PFSK-1 (cell line): ENCODE results near the gene KIF4A.

Source experiments
- POLR2AphosphoS5 ChIP-seq: IDR thresholded peaks from 2 replicates; pipeline ENCODE4 v1.6.1; 2012; ENCODE audit warnings: low read depth, mild to moderate bottlenecking, control low read depth, low read length, moderate library complexity
- SIN3A ChIP-seq: IDR thresholded peaks from 2 replicates; pipeline ENCODE4 v1.6.1; 2012; ENCODE audit warnings: mild to moderate bottlenecking, low read length, moderate library complexity, borderline replicate concordance; ENCODE audit not compliant: insufficient read depth
- TAF1 ChIP-seq: IDR thresholded peaks from 2 replicates; pipeline ENCODE4 v1.6.1; 2012; ENCODE audit warnings: low read length, control low read depth, borderline replicate concordance; ENCODE audit not compliant: insufficient read depth
- TF ChIP-seq, protein P1 (sequence below), 2 experiments: IDR thresholded peaks; 2 replicates each; pipeline versions ENCODE4 v1.6.1 to v1.8.0; 2011 to 2012; ENCODE audit warnings: low read depth in 2 of 2, low read length in 2 of 2, control low read depth in 1 of 2, inconsistent platforms in 1 of 2, mild to moderate bottlenecking in 1 of 2, moderate library complexity in 1 of 2; ENCODE audit not compliant: insufficient read depth in 1 of 2

DNA sequence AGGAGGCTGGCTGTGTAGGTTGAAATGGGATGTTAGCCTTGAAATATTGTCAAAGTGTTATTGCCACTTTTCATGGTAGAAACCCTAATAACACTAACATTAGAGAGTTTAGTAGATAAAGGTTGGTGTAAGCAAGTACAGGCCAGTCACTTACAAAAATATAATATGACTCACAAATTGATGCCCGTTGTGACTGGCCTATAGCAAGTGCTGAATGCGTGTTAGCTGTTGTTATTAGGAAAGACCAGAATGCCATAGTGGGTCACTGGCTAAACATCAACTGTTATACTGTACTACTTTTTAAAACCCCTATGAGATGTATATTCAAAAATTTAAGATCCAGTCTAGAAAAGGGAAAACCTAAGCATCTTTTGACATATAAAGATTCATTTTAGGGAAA lies 112.8 kb downstream of the KIF4A start:
- TF ChIP-seq, protein P1, sequence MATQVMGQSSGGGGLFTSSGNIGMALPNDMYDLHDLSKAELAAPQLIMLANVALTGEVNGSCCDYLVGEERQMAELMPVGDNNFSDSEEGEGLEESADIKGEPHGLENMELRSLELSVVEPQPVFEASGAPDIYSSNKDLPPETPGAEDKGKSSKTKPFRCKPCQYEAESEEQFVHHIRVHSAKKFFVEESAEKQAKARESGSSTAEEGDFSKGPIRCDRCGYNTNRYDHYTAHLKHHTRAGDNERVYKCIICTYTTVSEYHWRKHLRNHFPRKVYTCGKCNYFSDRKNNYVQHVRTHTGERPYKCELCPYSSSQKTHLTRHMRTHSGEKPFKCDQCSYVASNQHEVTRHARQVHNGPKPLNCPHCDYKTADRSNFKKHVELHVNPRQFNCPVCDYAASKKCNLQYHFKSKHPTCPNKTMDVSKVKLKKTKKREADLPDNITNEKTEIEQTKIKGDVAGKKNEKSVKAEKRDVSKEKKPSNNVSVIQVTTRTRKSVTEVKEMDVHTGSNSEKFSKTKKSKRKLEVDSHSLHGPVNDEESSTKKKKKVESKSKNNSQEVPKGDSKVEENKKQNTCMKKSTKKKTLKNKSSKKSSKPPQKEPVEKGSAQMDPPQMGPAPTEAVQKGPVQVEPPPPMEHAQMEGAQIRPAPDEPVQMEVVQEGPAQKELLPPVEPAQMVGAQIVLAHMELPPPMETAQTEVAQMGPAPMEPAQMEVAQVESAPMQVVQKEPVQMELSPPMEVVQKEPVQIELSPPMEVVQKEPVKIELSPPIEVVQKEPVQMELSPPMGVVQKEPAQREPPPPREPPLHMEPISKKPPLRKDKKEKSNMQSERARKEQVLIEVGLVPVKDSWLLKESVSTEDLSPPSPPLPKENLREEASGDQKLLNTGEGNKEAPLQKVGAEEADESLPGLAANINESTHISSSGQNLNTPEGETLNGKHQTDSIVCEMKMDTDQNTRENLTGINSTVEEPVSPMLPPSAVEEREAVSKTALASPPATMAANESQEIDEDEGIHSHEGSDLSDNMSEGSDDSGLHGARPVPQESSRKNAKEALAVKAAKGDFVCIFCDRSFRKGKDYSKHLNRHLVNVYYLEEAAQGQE (IDR thresholded peaks at IDR 0.05; ENCODE audit: insufficient read depth in 1 of 2, low read depth in 2 of 2, low read length in 2 of 2): no peak
- TF ChIP-seq SIN3A (no peak), POLR2AphosphoS5 (no peak), TAF1 (no peak)
